ENCODE measurements around the gene IGFBPL1.
A peak's percentile ranks its signal among the peaks of the same experiment; 100 is the strongest.
"Not testable (repeated sequence)": the region's sequence is repeated elsewhere in the genome, so short reads cannot be mapped to it uniquely, and the experiment has no call there.

The IGFBPL1 gene

DNA sequence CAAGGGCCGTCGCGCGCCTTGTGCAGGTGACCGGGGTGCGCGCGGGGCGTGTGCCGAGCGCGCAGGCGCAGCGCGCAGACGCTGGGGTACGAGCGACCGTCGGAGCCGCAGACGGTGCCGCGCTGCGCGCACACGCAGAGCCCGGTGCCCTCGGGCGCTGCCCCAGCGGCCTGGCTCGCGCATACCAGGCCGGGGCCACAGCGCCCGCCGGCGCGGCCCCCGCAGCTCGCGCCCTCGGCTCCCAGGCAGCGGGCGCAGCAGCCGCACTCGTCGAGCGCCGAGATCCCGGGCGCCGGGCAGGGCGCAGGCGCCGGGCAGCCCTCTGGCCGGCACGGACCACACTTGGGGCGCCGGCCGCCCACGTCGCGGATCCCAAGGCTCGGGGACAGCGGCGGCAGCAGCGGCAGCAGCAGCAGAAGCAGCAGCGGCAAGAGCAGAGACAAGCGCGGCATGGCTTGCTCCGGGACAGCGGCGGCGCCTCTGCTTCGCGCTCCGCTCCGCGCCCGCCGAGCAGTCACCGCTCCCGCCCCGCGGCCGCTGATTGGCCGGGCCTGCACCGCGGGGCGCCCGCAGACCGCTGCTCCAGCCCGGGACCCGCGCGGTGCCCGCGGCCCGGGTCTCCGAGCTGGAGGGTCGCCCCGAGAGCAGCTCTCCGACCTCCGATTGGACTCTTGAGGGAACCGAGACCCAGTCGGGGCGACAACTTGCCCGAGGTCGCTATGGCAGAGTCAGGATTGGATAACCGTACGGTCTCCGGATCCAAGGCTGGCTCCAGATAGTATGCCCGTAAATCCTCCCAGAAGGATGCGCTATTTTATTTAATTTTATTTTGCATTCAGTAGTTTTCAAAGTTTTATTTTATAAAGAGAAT, at the start of gene IGFBPL1:
Gene IGFBPL1 (minus strand): TSS at position 482 of the 871 bp plus-strand sequence. CDS start 30 bp downstream, at position 452.
- no peak for DNase-seq

GRCh38 chr9:38472583-38473249, 48.5 kb upstream of the IGFBPL1 start:
- not testable (repeated sequence) for DNase-seq

- DNase-seq: no peak
These were observed 43.1 kb upstream of the IGFBPL1 start for GRCh38 chr9:38467404-38467803.

GRCh38 chr9:38453835-38454234, 29.6 kb upstream of the IGFBPL1 start:
- no peak for DNase-seq

DNA sequence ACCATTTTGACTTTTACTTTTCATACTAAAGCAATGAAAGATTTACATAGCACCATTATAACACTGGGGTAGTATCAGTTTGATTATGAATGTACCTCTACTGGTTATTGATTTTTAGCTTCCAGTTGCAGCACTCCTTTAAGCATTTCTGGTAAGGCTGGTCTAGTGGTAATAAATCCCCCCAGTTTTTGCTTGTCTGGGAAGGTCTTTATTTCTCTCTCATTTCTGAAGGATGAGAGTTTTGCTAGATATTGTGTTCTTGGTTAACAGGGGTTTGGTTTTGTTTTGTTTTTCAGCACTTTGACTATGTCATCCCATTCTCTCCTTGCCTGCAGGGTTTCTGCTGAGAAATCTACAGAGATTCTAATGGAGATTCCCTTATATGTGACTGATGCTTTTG, 26.9 kb upstream of the IGFBPL1 start:
- DNase-seq: no peak

- no peak for DNase-seq
These were observed 23.4 kb upstream of the IGFBPL1 start for GRCh38 chr9:38447703-38448102.

- no peak for DNase-seq
These were observed 21.1 kb upstream of the IGFBPL1 start for GRCh38 chr9:38445154-38446043.

- DNase-seq: no peak
These were observed 19.3 kb upstream of the IGFBPL1 start for GRCh38 chr9:38443597-38443996.

DNA sequence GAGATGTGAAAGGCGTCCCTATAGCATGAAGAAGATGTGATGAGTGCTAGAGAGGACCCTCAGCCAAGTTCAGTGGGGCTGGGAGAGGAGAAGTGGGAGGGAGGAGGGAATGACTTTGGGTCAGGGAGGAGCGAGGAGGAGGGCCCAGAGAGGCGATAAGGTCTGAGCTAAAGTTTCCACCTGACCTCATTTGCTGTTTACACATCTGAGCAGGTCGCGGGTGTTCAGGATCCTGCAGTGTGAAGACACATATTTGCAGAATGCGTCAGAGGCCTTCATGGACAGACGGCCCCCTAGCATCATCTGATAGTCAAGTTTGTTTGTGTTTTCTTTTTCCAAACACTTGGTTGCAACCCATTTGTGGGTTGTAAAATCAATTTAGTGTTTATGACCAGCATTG, 18.9 kb upstream of the IGFBPL1 start:
- no peak for DNase-seq

DNA sequence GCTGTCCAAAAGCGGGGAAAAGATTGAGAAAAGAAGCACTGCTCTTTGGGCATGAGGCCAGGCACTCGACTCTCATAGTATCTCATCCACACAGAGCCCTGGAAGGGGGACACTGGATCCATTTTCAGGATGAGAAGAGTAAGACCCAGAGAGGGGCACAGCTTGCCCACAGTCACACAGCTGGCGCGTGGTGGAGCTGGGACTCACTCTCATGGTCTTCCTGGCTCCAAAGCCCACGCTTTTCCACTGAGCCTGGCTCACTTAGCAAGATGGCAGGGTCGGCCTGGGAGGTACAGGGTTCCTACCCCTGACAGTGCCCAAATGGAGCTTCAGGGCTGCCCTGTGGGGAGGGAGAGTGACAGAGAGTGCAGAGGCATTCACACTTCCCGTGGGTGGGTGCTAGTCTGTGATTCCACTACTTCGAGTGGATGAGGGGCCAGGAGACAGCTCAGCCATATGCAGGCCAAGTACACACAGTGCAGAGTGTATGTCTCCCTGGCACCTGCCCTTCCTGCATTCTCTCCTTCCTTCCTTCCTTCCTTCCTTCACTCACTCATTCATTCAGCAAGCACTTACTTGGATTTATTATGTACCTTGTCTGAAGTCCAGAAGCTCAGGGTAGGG, 18.3 kb upstream of the IGFBPL1 start:
- DNase-seq: no peak

- no peak for DNase-seq
These were observed 17.3 kb upstream of the IGFBPL1 start for GRCh38 chr9:38441347-38442085.

DNA sequence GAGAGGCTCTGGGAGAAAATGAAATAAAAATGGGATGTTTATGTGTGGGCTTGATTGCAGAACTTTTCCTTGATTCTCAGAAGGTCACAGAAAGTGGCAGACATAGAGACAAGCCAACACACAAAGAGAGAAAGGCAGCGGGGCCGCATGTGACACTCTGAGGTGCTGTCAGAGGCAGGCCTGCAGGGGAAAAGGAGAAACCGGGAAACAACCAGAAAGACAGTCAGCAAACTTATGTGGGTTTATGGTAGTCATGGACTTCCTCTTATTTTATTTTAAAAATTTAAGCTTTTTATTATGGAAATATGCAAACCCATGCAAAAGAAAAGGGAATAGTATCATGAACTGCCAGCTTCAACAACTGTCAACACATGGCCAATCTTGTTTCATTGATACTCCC, 16.3 kb upstream of the IGFBPL1 start:
- no peak for DNase-seq

DNA sequence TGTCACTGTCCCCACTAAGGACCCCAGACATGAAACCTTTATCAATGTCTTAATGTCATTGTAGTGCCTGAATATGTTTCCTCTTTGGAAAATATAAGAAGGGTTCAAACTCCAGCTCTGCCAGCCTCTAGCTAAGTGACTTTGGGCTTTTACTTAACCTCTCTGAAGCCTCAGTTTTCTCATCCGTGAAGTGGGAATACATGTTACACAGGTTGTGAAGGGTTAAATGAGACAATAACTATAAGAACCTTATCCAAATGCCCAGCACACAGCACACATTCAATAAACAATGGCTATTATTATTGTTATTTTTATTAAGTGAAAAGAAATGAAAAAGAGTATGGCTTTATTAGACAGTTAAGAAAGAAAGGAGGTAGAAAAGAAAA, 15.7 kb upstream of the IGFBPL1 start:
- DNase-seq: no peak

DNA sequence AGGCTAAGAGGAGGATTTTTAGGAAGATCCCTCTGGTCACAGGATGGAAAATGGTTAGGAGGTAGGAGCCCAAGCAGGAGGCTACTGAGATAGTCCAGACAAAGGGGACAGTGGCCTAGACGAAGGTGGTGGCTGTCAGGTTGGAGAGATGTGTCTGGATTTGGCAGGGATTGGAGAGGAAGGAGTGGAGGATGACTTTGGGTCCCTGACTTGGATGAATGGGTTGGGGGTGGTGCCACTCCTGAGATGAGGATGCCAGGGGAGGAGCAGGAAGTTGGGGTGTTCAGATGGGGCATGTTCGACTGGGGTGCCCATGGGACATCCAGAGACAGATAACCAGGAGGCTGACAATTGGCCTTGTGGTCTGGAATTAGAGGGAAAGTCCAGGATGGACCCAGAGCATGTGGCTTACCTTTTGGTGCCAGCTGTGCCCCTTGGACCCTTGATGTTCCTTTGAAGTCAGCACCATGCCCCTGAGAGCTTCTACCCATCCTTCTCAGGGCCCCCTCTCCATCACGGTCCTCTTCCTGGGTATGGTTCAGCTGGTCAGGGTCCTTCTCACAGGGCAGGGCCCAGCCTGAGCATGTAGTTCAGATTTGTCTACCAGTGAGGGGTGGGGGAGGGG, 15.1 kb upstream of the IGFBPL1 start:
- no peak for DNase-seq

DNA sequence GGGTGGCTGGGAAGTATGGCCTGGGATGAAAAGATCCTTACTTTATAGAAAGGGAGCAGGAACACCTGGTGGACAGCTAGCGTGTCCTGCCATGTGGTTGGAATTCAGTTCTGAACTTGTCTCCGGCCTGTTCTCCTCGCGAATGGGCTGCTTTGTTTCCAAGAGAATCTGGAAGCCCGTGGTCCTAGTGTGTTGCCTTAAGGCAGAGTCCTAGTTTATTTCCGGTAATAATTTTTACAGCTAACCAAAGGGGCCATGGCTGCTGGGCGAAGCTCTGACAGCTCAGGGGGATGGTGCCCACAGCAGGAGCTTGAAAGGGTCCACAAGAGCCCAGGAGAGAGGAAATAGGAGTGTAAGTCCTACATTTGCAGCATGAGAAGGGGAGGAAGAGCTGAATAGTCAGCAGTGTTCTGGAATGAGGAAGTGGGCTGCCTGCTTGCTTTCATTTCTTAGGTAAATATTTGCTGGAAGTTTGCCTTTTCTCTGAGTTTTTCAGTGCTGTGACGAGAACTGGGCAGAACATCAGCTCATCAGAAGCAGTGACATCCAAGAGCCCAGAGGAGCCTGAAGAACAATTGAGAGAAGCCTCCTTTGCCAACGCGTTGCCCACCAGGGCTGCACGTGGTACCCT, 13.1 kb upstream of the IGFBPL1 start:
- DNase-seq: peak in 1 of 2 donors; percentile 18

- DNase-seq: no peak
These were observed 12.5 kb upstream of the IGFBPL1 start for GRCh38 chr9:38436708-38437107.

- no peak for DNase-seq
These were observed 11.3 kb upstream of the IGFBPL1 start for GRCh38 chr9:38435521-38435920.

- DNase-seq: no peak
These were observed 10.6 kb upstream of the IGFBPL1 start for GRCh38 chr9:38434853-38435252.

DNA sequence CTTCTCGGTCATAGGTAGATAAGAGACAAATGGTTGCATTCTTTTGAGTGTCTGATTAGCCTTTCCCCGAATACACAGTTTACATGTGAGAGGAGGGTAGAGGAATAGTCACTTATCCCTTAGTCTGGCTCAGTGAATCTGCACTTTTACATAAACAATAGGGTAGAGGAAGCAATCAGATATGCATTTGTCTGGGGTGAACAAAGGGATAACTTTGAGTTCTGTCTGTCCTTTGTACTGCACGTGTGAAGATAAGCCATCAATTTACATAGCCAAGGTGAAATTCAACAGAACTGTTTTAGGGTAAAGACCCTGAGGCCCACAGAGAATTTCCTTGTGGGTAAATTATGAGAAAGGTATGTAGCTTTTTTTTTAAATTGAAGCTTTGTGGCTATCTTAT, 10.1 kb upstream of the IGFBPL1 start:
- no peak for DNase-seq

DNA sequence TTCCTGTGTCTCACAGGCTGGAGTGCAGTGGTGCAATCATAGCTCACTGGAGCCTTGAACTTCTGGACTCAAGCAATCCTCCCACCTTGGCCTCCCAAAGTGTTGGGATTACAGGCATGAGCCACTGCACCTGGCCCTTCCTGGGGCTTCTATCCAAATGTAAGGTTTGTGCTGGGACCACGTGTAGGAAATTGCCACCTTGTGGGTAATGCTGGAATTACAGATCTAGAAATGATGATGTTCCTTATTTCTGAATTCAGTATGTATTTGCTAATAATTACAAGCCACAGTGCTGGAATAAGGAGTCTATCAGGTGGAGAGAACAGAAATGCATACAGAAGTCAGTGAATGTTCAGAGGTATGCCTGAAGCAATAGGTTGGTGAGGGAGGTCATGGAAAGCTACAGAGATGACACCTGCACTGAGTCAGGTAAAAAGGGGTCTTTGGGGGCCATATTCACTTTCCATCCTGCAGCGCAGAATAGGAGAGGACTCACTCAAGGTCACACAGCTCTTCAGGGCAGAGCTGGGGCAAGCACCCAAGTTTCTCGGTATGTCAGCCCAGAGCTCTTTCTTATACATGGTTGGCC, 8.8 kb upstream of the IGFBPL1 start:
- peak in 1 of 2 donors; percentile 26 for DNase-seq

DNA sequence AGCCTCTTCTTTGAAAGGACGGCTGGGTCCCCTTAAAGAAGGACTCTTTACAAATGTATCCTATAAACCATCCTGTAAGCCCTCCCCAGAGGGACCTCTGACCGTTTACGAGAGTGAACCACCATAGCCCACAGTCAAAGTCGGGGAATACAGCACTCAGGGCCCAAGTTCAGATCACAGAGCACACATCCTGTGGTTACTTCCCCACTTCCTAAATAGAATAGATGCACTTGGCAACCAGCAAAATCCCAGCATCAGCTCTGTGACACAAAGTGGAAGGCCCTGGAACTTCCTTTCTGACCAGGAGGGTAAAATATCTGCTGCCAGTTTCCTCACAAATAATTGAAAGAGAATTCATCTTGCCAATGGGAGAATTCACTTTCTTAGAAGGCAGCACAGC, 6.9 kb upstream of the IGFBPL1 start:
- DNase-seq: no peak

All from bone marrow (tissue), 2 donors.